ENCODE results near the gene PPA1. TPM values are rescaled to one million over a fixed set of nuclear protein-coding genes. Genes with fewer than 3 reads are reported as not detected.

Gene PPA1
- total RNA-seq, 1 donor from 2014 or later: 82.4 TPM

DNA sequence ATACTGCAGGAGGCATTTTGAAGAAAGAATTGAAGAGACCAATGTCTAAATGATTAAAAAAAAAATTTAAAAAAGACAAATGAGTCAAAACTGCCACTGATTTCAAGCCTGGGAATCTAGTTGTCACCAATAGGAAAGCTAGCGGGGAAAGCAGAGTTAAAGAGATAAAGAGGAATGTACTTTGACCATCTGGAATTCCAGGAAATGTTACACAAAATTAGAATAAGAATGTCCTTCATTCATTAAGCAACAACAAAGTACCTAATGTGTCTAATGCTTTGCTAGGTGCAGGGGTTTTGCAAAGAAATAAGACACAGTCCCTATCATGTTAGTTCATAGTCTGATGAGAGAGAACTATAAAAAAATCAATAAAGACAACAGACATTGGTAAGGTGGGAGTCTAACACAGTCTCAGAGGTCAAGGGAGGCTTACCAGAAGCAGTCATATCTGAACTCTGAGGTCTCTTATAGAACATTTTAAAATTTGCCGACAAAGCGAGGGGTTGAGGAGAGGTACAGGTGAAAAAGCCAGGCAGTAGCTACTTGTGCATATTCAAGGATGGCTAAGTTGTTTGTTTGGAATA is 77.9 kb downstream of the PPA1 start:
- no peak overlapping the region for H3K4me3 Mint-ChIP-seq (ENCODE audit: unreplicated experiment)
- DNase-seq: no peak
- H3K27ac Mint-ChIP-seq (ENCODE audit: unreplicated experiment): no peak overlapping the region

More for the DNA sequence above, 77.9 kb downstream of the PPA1 start:
- no peaks in the 10 kb centered on the region for H3K27me3 Mint-ChIP-seq (ENCODE audit: unreplicated experiment)
- peaks cover 5% of the 10 kb centered on the region for H3K36me3 Mint-ChIP-seq (ENCODE audit: unreplicated experiment)
- peaks cover 4% of the 10 kb centered on the region for H3K4me1 Mint-ChIP-seq (ENCODE audit: low read depth, unreplicated experiment)
- peaks cover 4% of the 10 kb centered on the region for H3K9me3 Mint-ChIP-seq (ENCODE audit: unreplicated experiment)
- TF ChIP-seq, protein P1, sequence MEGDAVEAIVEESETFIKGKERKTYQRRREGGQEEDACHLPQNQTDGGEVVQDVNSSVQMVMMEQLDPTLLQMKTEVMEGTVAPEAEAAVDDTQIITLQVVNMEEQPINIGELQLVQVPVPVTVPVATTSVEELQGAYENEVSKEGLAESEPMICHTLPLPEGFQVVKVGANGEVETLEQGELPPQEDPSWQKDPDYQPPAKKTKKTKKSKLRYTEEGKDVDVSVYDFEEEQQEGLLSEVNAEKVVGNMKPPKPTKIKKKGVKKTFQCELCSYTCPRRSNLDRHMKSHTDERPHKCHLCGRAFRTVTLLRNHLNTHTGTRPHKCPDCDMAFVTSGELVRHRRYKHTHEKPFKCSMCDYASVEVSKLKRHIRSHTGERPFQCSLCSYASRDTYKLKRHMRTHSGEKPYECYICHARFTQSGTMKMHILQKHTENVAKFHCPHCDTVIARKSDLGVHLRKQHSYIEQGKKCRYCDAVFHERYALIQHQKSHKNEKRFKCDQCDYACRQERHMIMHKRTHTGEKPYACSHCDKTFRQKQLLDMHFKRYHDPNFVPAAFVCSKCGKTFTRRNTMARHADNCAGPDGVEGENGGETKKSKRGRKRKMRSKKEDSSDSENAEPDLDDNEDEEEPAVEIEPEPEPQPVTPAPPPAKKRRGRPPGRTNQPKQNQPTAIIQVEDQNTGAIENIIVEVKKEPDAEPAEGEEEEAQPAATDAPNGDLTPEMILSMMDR (IDR thresholded peaks at IDR 0.05; ENCODE audit: partially characterized antibody, unreplicated experiment): no peak

Other genes starting within 250 kb of the PPA1 start
- 58.3 TPM for gene MACROH2A2, start 180.6 kb downstream of the PPA1 start, total RNA-seq (ENCODE audit: unreplicated experiment)
- 0.74 TPM for gene AIFM2, start 100.6 kb downstream of the PPA1 start, total RNA-seq (ENCODE audit: unreplicated experiment)
- gene TYSND1, start 86.7 kb downstream of the PPA1 start, total RNA-seq (ENCODE audit: unreplicated experiment): 1.9 TPM
- gene SAR1A, start 62.9 kb downstream of the PPA1 start, total RNA-seq (ENCODE audit: unreplicated experiment): 87.8 TPM
- gene NPFFR1, start 50.6 kb upstream of the PPA1 start, total RNA-seq (ENCODE audit: unreplicated experiment): not detected
- 24.0 TPM for gene LRRC20, start 149.2 kb upstream of the PPA1 start, total RNA-seq (ENCODE audit: unreplicated experiment)
- gene EIF4EBP2, start 170.7 kb upstream of the PPA1 start, total RNA-seq (ENCODE audit: unreplicated experiment): 130 TPM
- not detected for gene NODAL, start 208.3 kb upstream of the PPA1 start, total RNA-seq (ENCODE audit: unreplicated experiment)
- 15.5 TPM for gene PALD1, start 245.3 kb upstream of the PPA1 start, total RNA-seq (ENCODE audit: unreplicated experiment)

Data from glutamatergic neuron (in vitro differentiated cells).